Right kidney (tissue), 1 donor: ENCODE results near the gene IAH1.
"Not testable (repeated sequence)": the region's sequence is repeated elsewhere in the genome, so short reads cannot be mapped to it uniquely, and the experiment has no call there.

Source experiments
- DNase-seq: peaks from one replicate; pipeline ENCODE4 v3.0.0-alpha.2; 2016

IAH1 gene

GRCh38 chr2:9471206-9471605 lies 3.1 kb upstream of the IAH1 start:
- DNase-seq: no peak

- DNase-seq: no peak
Measured at GRCh38 chr2:9472511-9472910, 1.8 kb upstream of the IAH1 start.

GRCh38 chr2:9473308-9473984 lies 905 bp upstream of the IAH1 start:
- DNase-seq: peak; percentile 72

GRCh38 chr2:9473985-9474360 lies 378 bp upstream of the IAH1 start:
- DNase-seq: peak; percentile 72

GRCh38 chr2:9477914-9478313 lies 3.6 kb downstream of the IAH1 start:
- no peak for DNase-seq

GRCh38 chr2:9478526-9478925 lies 4.2 kb downstream of the IAH1 start:
- no peak for DNase-seq

- DNase-seq: no peak
Measured at GRCh38 chr2:9480157-9480556, 5.8 kb downstream of the IAH1 start.

- no peak for DNase-seq
Measured at GRCh38 chr2:9483107-9483506, 8.8 kb downstream of the IAH1 start.

GRCh38 chr2:9484533-9484932 lies 10.2 kb downstream of the IAH1 start:
- no peak for DNase-seq

- no peak for DNase-seq
Measured at GRCh38 chr2:9488583-9489547, 14.5 kb downstream of the IAH1 start.

GRCh38 chr2:9490789-9491188 lies 16.4 kb downstream of the IAH1 start:
- DNase-seq: no peak

- no peak for DNase-seq
Measured at GRCh38 chr2:9492927-9493326, 18.6 kb downstream of the IAH1 start.

GRCh38 chr2:9493478-9493877 lies 19.1 kb downstream of the IAH1 start:
- no peak for DNase-seq

- DNase-seq: no peak
Measured at GRCh38 chr2:9494081-9494480, 19.7 kb downstream of the IAH1 start.

GRCh38 chr2:9497017-9497416 lies 22.7 kb downstream of the IAH1 start:
- no peak for DNase-seq

GRCh38 chr2:9498210-9498609 lies 23.9 kb downstream of the IAH1 start:
- no peak for DNase-seq

GRCh38 chr2:9508931-9509330 lies 34.6 kb downstream of the IAH1 start:
- no peak for DNase-seq

- DNase-seq: not testable (repeated sequence)
Measured at GRCh38 chr2:9513946-9514345, 39.6 kb downstream of the IAH1 start.

GRCh38 chr2:9517118-9517782 lies 42.9 kb downstream of the IAH1 start:
- no peak for DNase-seq

GRCh38 chr2:9518163-9518562 lies 43.8 kb downstream of the IAH1 start:
- DNase-seq: no peak

- DNase-seq: no peak
Measured at GRCh38 chr2:9518780-9519179, 44.4 kb downstream of the IAH1 start.

GRCh38 chr2:9519250-9519649 lies 44.9 kb downstream of the IAH1 start:
- DNase-seq: no peak

GRCh38 chr2:9524291-9524690 lies 49.9 kb downstream of the IAH1 start:
- no peak for DNase-seq
